ENCODE data around the gene AGRN.

DNA sequence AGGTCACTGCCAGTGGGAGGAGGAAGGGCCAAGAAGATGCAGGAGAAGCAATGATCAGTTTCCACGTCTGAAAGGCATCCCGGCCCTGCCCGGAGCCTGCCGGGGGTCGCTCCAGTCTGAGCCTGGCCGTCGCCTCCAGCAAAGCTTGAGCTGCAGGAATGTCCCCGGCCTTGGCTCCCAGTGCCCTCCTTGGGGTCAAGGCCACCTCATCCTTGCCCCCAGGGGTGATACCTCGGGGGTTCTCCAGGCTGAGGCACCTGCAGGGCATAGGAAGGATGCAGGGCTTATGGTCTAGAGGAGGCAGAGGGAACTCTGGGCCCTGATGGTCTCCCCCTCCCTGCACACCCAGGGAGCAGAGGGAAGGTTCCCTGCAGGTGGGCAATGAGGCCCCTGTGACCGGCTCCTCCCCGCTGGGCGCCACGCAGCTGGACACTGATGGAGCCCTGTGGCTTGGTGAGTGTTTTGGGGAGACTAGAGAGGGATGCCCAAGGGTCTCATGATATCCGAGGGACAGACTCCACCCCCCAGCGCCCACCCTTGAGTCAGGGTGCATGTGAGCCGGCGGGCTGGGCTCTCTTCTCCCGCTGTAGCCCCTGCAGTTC is 34.3 kb downstream of the AGRN start:
- TF ChIP-seq, protein P1, sequence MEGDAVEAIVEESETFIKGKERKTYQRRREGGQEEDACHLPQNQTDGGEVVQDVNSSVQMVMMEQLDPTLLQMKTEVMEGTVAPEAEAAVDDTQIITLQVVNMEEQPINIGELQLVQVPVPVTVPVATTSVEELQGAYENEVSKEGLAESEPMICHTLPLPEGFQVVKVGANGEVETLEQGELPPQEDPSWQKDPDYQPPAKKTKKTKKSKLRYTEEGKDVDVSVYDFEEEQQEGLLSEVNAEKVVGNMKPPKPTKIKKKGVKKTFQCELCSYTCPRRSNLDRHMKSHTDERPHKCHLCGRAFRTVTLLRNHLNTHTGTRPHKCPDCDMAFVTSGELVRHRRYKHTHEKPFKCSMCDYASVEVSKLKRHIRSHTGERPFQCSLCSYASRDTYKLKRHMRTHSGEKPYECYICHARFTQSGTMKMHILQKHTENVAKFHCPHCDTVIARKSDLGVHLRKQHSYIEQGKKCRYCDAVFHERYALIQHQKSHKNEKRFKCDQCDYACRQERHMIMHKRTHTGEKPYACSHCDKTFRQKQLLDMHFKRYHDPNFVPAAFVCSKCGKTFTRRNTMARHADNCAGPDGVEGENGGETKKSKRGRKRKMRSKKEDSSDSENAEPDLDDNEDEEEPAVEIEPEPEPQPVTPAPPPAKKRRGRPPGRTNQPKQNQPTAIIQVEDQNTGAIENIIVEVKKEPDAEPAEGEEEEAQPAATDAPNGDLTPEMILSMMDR (IDR thresholded peaks at IDR 0.05): no peak
- TF ChIP-seq EP300 (IDR thresholded peaks at IDR 0.05): no peak

Measured in ovary (tissue), 3 donors.